Measurements from ENCODE around the gene ABCC1. TPM values are rescaled to one million over a fixed set of nuclear protein-coding genes. Genes with fewer than 3 reads are reported as not detected.

Gene ABCC1
- polyA plus RNA-seq, 1 donor from 2014 or later: 3.0 TPM

GRCh38 chr16:16105646-16106045 lies 156.2 kb downstream of the ABCC1 start:
- no peaks in the 10 kb centered on the region for H3K9me3 ChIP-seq (ENCODE audit: low read length)
- H3K9me2 ChIP-seq (ENCODE audit: insufficient read depth, low read length): no peaks in the 10 kb centered on the region
- no peak overlapping the region for H2AFZ ChIP-seq (ENCODE audit: low read depth, low read length)
- no peak overlapping the region for H3K27ac ChIP-seq (ENCODE audit: low read length)
- no peak overlapping the region for H3K4me2 ChIP-seq (ENCODE audit: low read length)
- H3F3A ChIP-seq (ENCODE audit: insufficient read depth, low read length, poor library complexity, severe bottlenecking): no peaks in the 10 kb centered on the region
- no peaks in the 10 kb centered on the region for H4K20me1 ChIP-seq (ENCODE audit: insufficient read depth)
- no peaks in the 10 kb centered on the region for H3K27me3 ChIP-seq (ENCODE audit: insufficient read depth, low read depth, low read length)
- H3K36me3 ChIP-seq (ENCODE audit: insufficient read depth, low read length): no peaks in the 10 kb centered on the region
- no peak overlapping the region for H3K9ac ChIP-seq (ENCODE audit: low read length)
- no peak for TF ChIP-seq SMC3 (conservative IDR thresholded peaks at IDR 0.05; ENCODE audit: poor library complexity)
- TF ChIP-seq, protein P1, sequence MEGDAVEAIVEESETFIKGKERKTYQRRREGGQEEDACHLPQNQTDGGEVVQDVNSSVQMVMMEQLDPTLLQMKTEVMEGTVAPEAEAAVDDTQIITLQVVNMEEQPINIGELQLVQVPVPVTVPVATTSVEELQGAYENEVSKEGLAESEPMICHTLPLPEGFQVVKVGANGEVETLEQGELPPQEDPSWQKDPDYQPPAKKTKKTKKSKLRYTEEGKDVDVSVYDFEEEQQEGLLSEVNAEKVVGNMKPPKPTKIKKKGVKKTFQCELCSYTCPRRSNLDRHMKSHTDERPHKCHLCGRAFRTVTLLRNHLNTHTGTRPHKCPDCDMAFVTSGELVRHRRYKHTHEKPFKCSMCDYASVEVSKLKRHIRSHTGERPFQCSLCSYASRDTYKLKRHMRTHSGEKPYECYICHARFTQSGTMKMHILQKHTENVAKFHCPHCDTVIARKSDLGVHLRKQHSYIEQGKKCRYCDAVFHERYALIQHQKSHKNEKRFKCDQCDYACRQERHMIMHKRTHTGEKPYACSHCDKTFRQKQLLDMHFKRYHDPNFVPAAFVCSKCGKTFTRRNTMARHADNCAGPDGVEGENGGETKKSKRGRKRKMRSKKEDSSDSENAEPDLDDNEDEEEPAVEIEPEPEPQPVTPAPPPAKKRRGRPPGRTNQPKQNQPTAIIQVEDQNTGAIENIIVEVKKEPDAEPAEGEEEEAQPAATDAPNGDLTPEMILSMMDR (IDR thresholded peaks at IDR 0.05; ENCODE audit: poor library complexity, severe bottlenecking): no peak
- no peak for TF ChIP-seq POLR2AphosphoS5 (IDR thresholded peaks at IDR 0.05)
- TF ChIP-seq RAD21 (conservative IDR thresholded peaks at IDR 0.05): no peak
- TF ChIP-seq EP300 (conservative IDR thresholded peaks at IDR 0.05; ENCODE audit: poor library complexity, severe bottlenecking): no peak
- no peak for TF ChIP-seq MXI1 (conservative IDR thresholded peaks at IDR 0.05; ENCODE audit: poor library complexity, severe bottlenecking)
- TF ChIP-seq EZH2 (IDR thresholded peaks at IDR 0.05; ENCODE audit: borderline replicate concordance, insufficient read depth, low read length, poor library complexity, severe bottlenecking): no peak
- no peak for TF ChIP-seq REST (IDR thresholded peaks at IDR 0.05; ENCODE audit: borderline replicate concordance)
- TF ChIP-seq TAF1 (IDR thresholded peaks at IDR 0.05; ENCODE audit: low read depth): no peak
- H3K4me3 ChIP-seq (ENCODE audit: low read length): no peak overlapping the region
- H3K79me2 ChIP-seq (replicated peaks; ENCODE audit: insufficient read depth, low read length): no peaks in the 10 kb centered on the region

- H2AFZ ChIP-seq (ENCODE audit: low read depth, low read length): no peak overlapping the region
- H3K27ac ChIP-seq (ENCODE audit: low read length): no peak overlapping the region
- H4K20me1 ChIP-seq (ENCODE audit: insufficient read depth): no peaks in the 10 kb centered on the region
- H3K79me2 ChIP-seq (replicated peaks; ENCODE audit: insufficient read depth, low read length): no peaks in the 10 kb centered on the region
- no peaks in the 10 kb centered on the region for H3K9me2 ChIP-seq (ENCODE audit: insufficient read depth, low read length)
- no peak overlapping the region for H3K9ac ChIP-seq (ENCODE audit: low read length)
- no peaks in the 10 kb centered on the region for H3K9me3 ChIP-seq (ENCODE audit: low read length)
- H3F3A ChIP-seq (ENCODE audit: insufficient read depth, low read length, poor library complexity, severe bottlenecking): no peaks in the 10 kb centered on the region
- H3K4me2 ChIP-seq (ENCODE audit: low read length): no peak overlapping the region
- H3K36me3 ChIP-seq (ENCODE audit: insufficient read depth, low read length): no peaks in the 10 kb centered on the region
- TF ChIP-seq EP300 (conservative IDR thresholded peaks at IDR 0.05; ENCODE audit: poor library complexity, severe bottlenecking): no peak
- TF ChIP-seq TAF1 (IDR thresholded peaks at IDR 0.05; ENCODE audit: low read depth): no peak
- no peak for TF ChIP-seq POLR2AphosphoS5 (IDR thresholded peaks at IDR 0.05)
- no peak for TF ChIP-seq REST (IDR thresholded peaks at IDR 0.05; ENCODE audit: borderline replicate concordance)
- no peak for TF ChIP-seq EZH2 (IDR thresholded peaks at IDR 0.05; ENCODE audit: borderline replicate concordance, insufficient read depth, low read length, poor library complexity, severe bottlenecking)
- TF ChIP-seq, protein P1 (IDR thresholded peaks at IDR 0.05; ENCODE audit: poor library complexity, severe bottlenecking): no peak
- no peak for TF ChIP-seq MXI1 (conservative IDR thresholded peaks at IDR 0.05; ENCODE audit: poor library complexity, severe bottlenecking)
- no peak overlapping the region for H3K4me3 ChIP-seq (ENCODE audit: low read length)
- H3K27me3 ChIP-seq (ENCODE audit: insufficient read depth, low read depth, low read length): no peaks in the 10 kb centered on the region
Observed at GRCh38 chr16:16106466-16106865, 157.1 kb downstream of the ABCC1 start.
